ENCODE data around the gene SYNGR3. TPM values are rescaled to one million over a fixed set of nuclear protein-coding genes. Genes with fewer than 3 reads are reported as not detected.

The SYNGR3 gene
- total and polyA plus RNA-seq, 2 of the 13 experiments (the other 11 are each of a cell fraction or from before 2014, with no cell fraction given), result 0.97 to 5.7 TPM

DNA sequence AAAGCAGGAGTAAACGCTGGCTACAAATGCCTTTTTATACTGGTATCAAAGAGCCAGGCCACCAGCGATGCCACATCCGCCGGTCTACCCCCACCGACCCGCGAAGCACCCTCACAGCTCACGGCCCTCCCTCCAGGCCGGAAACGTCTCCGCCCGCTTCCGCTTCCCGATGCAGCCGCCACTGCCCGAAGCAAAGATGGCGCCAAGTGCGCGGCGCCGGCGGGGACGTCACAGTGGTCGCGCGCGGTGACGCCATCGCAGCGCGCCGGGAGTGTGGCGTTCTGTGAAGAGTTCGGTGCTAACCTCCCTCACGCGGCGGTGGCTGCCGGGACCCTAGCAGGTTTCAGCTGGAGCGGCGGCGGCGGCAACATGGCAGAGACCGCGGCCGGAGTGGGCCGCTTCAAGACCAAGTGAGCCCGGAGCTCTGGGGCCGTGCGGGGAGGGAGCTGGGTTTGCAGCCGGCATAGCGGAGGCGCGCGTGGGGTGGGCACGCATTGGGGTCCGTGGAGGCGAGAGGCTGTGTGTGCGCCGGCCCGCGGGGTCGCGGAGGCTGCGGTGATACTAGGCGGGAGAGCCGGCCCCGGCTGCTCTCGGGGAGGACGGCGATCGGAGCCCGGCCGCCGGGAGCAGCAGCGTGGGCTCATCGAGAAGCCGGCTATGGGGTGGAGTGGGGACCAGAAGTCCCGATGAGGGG, 17.8 kb upstream of the SYNGR3 start, which contains the start of gene TBL3 (continued):
- TF ChIP-seq ZNF562 (CRISPR knock-in tag; IDR thresholded peaks at IDR 0.05; ENCODE audit: borderline replicate concordance) (no peak), ZKSCAN8 (CRISPR knock-in tag; IDR thresholded peaks at IDR 0.05; ENCODE audit: borderline replicate concordance) (peak; percentile 98), MIER2 (CRISPR knock-in tag; IDR thresholded peaks at IDR 0.05) (0 out of 2 replicates have a peak, but pooled peaks have one; percentile 51), YEATS4 (CRISPR knock-in tag; IDR thresholded peaks at IDR 0.05; ENCODE audit: borderline replicate concordance) (peak; percentile 89; the same call in 1 of the 2 replicates), ZBTB38 (CRISPR knock-in tag; IDR thresholded peaks at IDR 0.05) (peak; percentile 94), CAMTA2 (CRISPR knock-in tag; IDR thresholded peaks at IDR 0.05; ENCODE audit: borderline replicate concordance) (peak; percentile 82; the same call in 1 of the 2 replicates), SATB2 (CRISPR knock-in tag; IDR thresholded peaks at IDR 0.05) (peak; percentile 80), ZNF572 (CRISPR knock-in tag; IDR thresholded peaks at IDR 0.05) (no peak), ZFYVE20 (CRISPR knock-in tag; IDR thresholded peaks at IDR 0.05; ENCODE audit: borderline replicate concordance, low read depth) (peak; percentile 59; the same call in 1 of the 2 replicates), ZNF577 (CRISPR knock-in tag; IDR thresholded peaks at IDR 0.05; ENCODE audit: borderline replicate concordance, low read depth) (no peak), ZIK1 (CRISPR knock-in tag; IDR thresholded peaks at IDR 0.05; ENCODE audit: borderline replicate concordance, low read depth) (peak; percentile 89), ZNF224 (CRISPR knock-in tag; IDR thresholded peaks at IDR 0.05) (0 out of 2 replicates have a peak, but pooled peaks have one; percentile 21), ZNF670 (CRISPR knock-in tag; IDR thresholded peaks at IDR 0.05; ENCODE audit: borderline replicate concordance) (peak; percentile 94), BHLHE40 (IDR thresholded peaks at IDR 0.05; ENCODE audit: low read length) (peak; percentile 43; the same call in 1 of the 2 replicates), ZNF589 (CRISPR knock-in tag; conservative IDR thresholded peaks at IDR 0.05) (peak; percentile 81), ZBTB7A (CRISPR knock-in tag; IDR thresholded peaks at IDR 0.05) (peak; percentile 55; the same call in 1 of the 2 replicates), JUN (CRISPR knock-in tag; IDR thresholded peaks at IDR 0.05) (0 out of 2 replicates have a peak, but pooled peaks have one; percentile 38), AKAP8 (CRISPR knock-in tag; IDR thresholded peaks at IDR 0.05) (peak; percentile 93), ZNF383 (CRISPR knock-in tag; IDR thresholded peaks at IDR 0.05; ENCODE audit: borderline replicate concordance) (peak; percentile 91; the same call in 1 of the 2 replicates), ZNF788 (CRISPR knock-in tag; IDR thresholded peaks at IDR 0.05; ENCODE audit: borderline replicate concordance) (peak; percentile 98)
- TF ChIP-seq, protein P1, sequence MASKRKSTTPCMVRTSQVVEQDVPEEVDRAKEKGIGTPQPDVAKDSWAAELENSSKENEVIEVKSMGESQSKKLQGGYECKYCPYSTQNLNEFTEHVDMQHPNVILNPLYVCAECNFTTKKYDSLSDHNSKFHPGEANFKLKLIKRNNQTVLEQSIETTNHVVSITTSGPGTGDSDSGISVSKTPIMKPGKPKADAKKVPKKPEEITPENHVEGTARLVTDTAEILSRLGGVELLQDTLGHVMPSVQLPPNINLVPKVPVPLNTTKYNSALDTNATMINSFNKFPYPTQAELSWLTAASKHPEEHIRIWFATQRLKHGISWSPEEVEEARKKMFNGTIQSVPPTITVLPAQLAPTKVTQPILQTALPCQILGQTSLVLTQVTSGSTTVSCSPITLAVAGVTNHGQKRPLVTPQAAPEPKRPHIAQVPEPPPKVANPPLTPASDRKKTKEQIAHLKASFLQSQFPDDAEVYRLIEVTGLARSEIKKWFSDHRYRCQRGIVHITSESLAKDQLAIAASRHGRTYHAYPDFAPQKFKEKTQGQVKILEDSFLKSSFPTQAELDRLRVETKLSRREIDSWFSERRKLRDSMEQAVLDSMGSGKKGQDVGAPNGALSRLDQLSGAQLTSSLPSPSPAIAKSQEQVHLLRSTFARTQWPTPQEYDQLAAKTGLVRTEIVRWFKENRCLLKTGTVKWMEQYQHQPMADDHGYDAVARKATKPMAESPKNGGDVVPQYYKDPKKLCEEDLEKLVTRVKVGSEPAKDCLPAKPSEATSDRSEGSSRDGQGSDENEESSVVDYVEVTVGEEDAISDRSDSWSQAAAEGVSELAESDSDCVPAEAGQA (IDR thresholded peaks at IDR 0.05; ENCODE audit: low read depth), result peak; percentile 100
- TF ChIP-seq, protein P1 (CRISPR knock-in tag; IDR thresholded peaks at IDR 0.05; ENCODE audit: borderline replicate concordance), result no peak
- TF ChIP-seq, protein P2, sequence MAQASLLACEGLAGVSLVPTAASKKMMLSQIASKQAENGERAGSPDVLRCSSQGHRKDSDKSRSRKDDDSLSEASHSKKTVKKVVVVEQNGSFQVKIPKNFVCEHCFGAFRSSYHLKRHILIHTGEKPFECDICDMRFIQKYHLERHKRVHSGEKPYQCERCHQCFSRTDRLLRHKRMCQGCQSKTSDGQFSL (CRISPR knock-in tag; IDR thresholded peaks at IDR 0.05), result no peak

All from HepG2 (cell line).